DND-41 (cell line): ENCODE results near the gene DNAJA3.

Source experiments
- EZH2 ChIP-seq: IDR thresholded peaks from 3 replicates; pipeline ENCODE4 v1.6.1; 2012; ENCODE audit warnings: borderline replicate concordance, low read depth, mild to moderate bottlenecking, moderate library complexity, low read length, inconsistent platforms; ENCODE audit not compliant: severe bottlenecking
- TF ChIP-seq, protein P1 (sequence below): IDR thresholded peaks from 2 replicates; pipeline ENCODE4 v1.5.1; 2012; ENCODE audit warnings: borderline replicate concordance, low read length, moderate library complexity, mild to moderate bottlenecking; ENCODE audit not compliant: poor library complexity, severe bottlenecking; ENCODE audit errors: extremely low read depth

DNA sequence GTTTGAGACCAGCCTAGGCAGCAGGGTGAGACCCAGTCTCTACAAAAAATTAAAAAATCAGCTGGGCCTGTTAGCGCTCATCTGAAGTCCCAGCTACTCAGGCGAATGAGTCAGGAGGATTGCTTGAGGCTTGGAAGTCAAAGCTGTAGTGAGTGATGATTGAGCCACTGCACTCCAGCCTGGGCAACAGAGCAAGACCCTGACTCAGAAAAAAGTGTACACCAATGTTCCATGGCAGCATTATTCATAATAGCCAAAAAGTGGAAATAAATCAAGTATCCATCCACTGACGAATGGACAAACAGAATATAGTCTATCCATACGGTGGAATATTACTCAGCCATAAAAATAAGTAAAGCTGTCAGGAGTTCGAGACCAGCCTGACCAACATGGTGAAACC is 46.2 kb downstream of the DNAJA3 start:
- TF ChIP-seq, protein P1, sequence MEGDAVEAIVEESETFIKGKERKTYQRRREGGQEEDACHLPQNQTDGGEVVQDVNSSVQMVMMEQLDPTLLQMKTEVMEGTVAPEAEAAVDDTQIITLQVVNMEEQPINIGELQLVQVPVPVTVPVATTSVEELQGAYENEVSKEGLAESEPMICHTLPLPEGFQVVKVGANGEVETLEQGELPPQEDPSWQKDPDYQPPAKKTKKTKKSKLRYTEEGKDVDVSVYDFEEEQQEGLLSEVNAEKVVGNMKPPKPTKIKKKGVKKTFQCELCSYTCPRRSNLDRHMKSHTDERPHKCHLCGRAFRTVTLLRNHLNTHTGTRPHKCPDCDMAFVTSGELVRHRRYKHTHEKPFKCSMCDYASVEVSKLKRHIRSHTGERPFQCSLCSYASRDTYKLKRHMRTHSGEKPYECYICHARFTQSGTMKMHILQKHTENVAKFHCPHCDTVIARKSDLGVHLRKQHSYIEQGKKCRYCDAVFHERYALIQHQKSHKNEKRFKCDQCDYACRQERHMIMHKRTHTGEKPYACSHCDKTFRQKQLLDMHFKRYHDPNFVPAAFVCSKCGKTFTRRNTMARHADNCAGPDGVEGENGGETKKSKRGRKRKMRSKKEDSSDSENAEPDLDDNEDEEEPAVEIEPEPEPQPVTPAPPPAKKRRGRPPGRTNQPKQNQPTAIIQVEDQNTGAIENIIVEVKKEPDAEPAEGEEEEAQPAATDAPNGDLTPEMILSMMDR, result no peak
- no peak for TF ChIP-seq EZH2
